ENCODE results near the gene ZNF436. TPM values are rescaled to one million over a fixed set of nuclear protein-coding genes. Genes with fewer than 3 reads are reported as not detected.

ZNF436 gene
- total and polyA plus RNA-seq, 9 of the 15 experiments (the other 6 are each of a cell fraction or from before 2014, with no cell fraction given), result 2.1 to 11.3 (median 6.8) TPM

DNA sequence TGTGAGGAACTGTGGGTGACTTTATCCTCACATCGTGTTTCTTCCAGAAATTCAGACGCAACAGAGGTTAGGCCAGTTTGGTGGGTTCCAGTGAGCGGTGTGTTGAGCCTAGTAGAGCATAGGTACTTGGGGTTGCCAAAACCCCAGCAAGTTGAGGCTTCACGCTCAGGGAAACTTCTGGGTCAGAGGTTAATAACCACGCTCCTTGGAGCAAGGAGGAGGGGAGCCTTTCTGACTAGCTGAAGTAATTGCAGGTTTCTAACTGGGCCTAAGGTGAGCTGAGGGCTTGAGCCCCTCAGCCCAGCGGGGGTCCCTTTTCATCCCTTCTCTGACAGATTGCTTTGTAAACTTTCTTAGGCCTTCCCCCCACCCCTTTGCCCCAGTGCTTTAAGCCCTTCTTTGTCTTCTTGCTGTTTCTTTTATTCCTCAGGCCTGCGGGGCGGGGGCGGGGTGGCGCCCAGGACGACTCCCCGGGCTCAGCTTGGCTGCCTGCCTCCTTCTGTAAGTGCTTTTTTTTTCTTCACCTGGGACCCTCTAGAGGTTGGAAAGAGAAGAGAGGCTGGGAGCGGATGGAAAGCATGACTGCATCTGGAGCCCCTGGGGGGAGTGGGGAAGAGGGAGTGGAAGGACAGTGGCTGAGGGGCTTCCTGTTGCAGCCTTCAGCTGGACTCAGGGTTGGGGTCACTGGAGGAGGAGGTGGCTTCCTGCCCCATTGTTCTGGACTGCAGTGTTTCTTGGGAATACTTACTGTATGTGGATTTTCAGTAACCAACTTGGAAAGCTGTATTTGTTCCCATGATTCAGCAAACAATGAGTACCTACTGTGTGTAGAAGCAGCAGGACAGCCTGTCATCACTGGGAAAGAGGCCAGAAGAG, 1.3 kb upstream of the ZNF436 start (continued):
- no peak; the same call in 1 of the 2 replicates for TF ChIP-seq SMARCC2 (IDR thresholded peaks at IDR 0.05; ENCODE audit: low read depth)
- TF ChIP-seq MTA2 (IDR thresholded peaks at IDR 0.05; ENCODE audit: low read depth), result no peak
- TF ChIP-seq, protein P1, sequence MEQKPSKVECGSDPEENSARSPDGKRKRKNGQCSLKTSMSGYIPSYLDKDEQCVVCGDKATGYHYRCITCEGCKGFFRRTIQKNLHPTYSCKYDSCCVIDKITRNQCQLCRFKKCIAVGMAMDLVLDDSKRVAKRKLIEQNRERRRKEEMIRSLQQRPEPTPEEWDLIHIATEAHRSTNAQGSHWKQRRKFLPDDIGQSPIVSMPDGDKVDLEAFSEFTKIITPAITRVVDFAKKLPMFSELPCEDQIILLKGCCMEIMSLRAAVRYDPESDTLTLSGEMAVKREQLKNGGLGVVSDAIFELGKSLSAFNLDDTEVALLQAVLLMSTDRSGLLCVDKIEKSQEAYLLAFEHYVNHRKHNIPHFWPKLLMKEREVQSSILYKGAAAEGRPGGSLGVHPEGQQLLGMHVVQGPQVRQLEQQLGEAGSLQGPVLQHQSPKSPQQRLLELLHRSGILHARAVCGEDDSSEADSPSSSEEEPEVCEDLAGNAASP (IDR thresholded peaks at IDR 0.05), result no peak
- no peak for TF ChIP-seq ZFP36 (IDR thresholded peaks at IDR 0.05; ENCODE audit: low read depth, low read length, partially characterized antibody)
- TF ChIP-seq ZFX (CRISPR knock-in tag; IDR thresholded peaks at IDR 0.05), result peak; percentile 63
- TF ChIP-seq NR4A1 (CRISPR knock-in tag; IDR thresholded peaks at IDR 0.05), result no peak
- TF ChIP-seq NR4A1 (tag; IDR thresholded peaks at IDR 0.05), result no peak
- TF ChIP-seq, protein P2, sequence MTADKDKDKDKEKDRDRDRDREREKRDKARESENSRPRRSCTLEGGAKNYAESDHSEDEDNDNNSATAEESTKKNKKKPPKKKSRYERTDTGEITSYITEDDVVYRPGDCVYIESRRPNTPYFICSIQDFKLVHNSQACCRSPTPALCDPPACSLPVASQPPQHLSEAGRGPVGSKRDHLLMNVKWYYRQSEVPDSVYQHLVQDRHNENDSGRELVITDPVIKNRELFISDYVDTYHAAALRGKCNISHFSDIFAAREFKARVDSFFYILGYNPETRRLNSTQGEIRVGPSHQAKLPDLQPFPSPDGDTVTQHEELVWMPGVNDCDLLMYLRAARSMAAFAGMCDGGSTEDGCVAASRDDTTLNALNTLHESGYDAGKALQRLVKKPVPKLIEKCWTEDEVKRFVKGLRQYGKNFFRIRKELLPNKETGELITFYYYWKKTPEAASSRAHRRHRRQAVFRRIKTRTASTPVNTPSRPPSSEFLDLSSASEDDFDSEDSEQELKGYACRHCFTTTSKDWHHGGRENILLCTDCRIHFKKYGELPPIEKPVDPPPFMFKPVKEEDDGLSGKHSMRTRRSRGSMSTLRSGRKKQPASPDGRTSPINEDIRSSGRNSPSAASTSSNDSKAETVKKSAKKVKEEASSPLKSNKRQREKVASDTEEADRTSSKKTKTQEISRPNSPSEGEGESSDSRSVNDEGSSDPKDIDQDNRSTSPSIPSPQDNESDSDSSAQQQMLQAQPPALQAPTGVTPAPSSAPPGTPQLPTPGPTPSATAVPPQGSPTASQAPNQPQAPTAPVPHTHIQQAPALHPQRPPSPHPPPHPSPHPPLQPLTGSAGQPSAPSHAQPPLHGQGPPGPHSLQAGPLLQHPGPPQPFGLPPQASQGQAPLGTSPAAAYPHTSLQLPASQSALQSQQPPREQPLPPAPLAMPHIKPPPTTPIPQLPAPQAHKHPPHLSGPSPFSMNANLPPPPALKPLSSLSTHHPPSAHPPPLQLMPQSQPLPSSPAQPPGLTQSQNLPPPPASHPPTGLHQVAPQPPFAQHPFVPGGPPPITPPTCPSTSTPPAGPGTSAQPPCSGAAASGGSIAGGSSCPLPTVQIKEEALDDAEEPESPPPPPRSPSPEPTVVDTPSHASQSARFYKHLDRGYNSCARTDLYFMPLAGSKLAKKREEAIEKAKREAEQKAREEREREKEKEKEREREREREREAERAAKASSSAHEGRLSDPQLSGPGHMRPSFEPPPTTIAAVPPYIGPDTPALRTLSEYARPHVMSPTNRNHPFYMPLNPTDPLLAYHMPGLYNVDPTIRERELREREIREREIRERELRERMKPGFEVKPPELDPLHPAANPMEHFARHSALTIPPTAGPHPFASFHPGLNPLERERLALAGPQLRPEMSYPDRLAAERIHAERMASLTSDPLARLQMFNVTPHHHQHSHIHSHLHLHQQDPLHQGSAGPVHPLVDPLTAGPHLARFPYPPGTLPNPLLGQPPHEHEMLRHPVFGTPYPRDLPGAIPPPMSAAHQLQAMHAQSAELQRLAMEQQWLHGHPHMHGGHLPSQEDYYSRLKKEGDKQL (CRISPR knock-in tag; IDR thresholded peaks at IDR 0.05; ENCODE audit: borderline replicate concordance), result no peak
- no peak for TF ChIP-seq MYNN (IDR thresholded peaks at IDR 0.05)
- no peak for TF ChIP-seq MYNN (CRISPR knock-in tag; IDR thresholded peaks at IDR 0.05)
- no peak for TF ChIP-seq CREB1 (IDR thresholded peaks at IDR 0.05)
- TF ChIP-seq CREB1 (CRISPR knock-in tag; IDR thresholded peaks at IDR 0.05), result peak; percentile 35; the same call in 1 of the 2 replicates
- TF ChIP-seq, protein P3, sequence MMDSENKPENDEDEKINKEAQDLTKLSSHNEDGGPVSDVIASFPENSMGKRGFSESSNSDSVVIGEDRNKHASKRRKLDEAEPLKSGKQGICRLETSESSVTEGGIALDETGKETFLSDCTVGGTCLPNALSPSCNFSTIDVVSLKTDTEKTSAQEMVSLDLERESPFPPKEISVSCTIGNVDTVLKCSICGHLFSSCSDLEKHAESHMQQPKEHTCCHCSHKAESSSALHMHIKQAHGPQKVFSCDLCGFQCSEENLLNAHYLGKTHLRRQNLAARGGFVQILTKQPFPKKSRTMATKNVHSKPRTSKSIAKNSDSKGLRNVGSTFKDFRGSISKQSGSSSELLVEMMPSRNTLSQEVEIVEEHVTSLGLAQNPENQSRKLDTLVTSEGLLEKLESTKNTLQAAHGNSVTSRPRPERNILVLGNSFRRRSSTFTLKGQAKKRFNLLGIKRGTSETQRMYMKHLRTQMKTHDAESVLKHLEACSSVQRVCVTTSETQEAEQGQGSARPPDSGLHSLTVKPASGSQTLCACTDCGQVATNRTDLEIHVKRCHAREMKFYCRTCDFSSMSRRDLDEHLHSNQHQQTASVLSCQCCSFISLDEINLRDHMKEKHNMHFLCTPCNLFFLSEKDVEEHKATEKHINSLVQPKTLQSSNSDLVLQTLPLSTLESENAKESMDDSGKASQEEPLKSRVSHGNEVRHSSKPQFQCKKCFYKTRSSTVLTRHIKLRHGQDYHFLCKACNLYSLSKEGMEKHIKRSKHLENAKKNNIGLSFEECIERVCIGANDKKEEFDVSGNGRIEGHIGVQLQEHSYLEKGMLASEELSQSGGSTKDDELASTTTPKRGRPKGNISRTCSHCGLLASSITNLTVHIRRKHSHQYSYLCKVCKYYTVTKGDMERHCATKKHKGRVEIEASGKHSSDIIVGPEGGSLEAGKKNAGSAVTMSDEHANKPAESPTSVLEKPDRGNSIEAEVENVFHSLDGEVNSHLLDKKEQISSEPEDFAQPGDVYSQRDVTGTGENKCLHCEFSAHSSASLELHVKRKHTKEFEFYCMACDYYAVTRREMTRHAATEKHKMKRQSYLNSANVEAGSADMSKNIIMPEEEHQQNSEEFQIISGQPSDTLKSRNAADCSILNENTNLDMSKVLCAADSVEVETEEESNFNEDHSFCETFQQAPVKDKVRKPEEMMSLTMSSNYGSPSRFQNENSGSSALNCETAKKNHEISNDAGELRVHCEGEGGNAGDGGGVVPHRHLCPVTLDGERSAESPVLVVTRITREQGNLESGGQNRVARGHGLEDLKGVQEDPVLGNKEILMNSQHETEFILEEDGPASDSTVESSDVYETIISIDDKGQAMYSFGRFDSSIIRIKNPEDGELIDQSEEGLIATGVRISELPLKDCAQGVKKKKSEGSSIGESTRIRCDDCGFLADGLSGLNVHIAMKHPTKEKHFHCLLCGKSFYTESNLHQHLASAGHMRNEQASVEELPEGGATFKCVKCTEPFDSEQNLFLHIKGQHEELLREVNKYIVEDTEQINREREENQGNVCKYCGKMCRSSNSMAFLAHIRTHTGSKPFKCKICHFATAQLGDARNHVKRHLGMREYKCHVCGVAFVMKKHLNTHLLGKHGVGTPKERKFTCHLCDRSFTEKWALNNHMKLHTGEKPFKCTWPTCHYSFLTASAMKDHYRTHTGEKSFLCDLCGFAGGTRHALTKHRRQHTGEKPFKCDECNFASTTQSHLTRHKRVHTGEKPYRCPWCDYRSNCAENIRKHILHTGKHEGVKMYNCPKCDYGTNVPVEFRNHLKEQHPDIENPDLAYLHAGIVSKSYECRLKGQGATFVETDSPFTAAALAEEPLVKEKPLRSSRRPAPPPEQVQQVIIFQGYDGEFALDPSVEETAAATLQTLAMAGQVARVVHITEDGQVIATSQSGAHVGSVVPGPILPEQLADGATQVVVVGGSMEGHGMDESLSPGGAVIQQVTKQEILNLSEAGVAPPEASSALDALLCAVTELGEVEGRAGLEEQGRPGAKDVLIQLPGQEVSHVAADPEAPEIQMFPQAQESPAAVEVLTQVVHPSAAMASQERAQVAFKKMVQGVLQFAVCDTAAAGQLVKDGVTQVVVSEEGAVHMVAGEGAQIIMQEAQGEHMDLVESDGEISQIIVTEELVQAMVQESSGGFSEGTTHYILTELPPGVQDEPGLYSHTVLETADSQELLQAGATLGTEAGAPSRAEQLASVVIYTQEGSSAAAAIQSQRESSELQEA (IDR thresholded peaks at IDR 0.05; ENCODE audit: low read depth), result no peak
